ENCODE measurements around the gene GATA6.

Gene GATA6

GRCh38 chr18:22169011-22169888 lies at the start of gene GATA6:
GATA6 (plus strand) TSS chr18:22169589; CDS start chr18:22171145, 1,556 bp downstream.
- peak; percentile 26 to 65 (median 42) for DNase-seq

GRCh38 chr18:22124970-22125369 lies 44.4 kb upstream of the GATA6 start:
- no peak for DNase-seq

DNA sequence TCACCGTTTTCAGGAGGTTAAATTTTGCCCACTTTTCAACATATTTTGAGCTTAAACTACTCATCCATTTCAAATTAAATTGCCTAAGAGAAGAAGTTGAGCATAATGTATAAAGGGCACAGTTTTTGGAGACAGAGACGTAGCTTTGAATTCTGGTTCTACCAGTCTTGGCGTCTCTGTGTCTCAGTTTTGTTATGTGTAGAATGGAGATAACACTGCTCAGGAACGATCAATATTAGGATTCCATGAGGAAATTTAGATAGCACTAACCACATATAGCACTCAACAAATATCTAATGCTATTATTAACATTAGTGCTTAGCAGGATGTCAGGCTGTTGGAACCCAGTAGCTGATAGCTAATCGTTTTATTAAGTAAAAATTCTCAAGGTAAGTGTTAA lies 40.4 kb upstream of the GATA6 start:
- no peak for DNase-seq

DNA sequence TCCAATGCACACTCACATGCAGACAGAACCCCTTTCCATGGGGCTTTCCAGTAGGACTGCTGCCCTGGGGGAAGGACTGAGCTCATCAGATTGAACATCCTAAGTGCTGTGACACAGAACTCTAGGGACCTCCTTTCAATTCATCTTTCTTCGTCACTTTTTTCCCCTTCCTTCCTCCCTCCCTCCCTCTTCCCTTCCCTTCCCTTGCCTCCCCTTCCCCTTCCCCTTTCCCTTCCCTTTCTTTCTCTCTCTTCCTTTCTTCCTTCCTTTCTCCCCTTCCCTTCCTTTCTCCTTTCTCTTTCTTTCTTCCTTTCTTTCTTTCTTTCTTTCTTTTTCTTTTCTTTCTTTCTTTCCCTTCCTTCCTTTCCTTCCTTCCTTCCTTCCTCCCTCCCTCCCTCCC lies 39.6 kb upstream of the GATA6 start:
- DNase-seq = no peak

DNA sequence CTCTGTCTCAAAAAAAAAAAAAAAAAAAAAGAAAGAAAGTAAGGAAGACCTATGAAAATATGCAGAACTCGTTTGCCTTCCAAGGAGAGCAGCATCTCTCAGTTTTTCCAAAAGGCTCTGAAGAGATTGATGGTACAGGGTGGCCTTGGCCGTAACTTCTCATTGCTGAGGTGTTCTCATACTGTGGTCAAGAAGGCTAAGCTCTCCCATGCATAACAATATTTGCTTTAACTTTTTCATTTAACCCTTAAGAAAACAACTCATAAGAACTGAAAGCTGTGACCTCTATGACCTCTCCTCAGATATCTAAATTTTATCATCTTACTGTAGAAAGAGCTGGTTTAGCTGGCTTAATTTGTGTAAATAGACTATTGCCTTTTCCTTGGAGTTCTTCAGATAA lies 37.1 kb upstream of the GATA6 start:
- DNase-seq = no peak

GRCh38 chr18:22132763-22133162 lies 36.6 kb upstream of the GATA6 start:
- DNase-seq = no peak

DNA sequence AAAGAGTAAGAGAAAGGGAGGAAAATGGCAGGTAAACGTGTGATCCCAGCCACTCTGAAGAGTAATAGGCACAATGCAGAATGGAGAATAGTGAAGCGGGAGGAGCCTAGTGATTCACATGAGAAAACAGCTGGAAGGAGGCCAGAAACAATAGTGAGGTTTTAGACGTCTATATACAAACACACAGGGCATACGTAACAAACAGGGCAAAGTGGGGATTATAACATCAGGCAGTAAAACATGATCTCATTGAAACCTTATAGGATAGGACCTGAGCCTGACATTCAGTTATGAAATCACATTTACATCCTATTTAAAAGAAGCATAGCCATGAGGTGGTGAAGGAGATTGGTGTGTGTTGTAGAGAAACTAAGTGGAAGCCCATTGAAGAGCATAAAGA lies 33.0 kb upstream of the GATA6 start:
- DNase-seq = no peak

DNA sequence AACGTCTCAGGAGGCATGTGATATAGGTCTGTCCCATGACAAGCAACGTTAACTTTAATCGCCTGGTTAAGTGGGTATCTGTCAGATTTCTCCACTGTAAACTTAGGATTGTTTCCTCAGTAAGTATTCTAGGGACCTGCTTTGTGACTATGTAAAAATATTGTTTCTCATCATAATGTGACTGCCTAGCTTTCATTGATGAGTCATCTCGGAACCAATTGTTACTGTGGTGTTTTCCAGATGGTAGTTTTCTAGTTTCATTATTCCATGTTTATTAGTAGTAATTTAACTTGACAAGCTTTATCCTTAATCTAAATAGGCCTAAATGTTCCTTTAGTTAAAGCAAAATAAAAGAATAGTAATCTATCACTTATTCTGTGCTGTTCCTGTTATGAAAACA lies 28.2 kb upstream of the GATA6 start:
- no peak for DNase-seq

GRCh38 chr18:22143347-22144340 lies 25.7 kb upstream of the GATA6 start:
- no peak for DNase-seq

DNA sequence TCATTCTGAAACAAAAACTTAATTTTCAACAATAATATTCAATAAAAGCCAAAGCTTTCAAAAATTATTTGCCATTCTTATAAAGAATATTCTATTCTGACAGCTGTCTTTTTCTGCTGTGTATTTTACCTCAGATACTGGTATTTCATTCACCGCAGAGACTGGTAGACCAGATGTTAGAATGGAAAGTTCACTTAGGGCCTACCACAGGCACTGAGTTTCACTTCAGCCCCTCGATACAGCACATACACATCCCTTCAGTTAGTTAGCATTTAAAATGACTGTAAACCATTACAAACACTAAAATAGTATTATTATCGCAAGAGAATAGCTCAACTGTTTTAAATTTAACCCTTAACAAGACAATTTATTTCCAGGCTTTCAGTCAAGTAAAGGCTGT lies 24.2 kb upstream of the GATA6 start:
- no peak for DNase-seq

- DNase-seq = no peak
Measured at GRCh38 chr18:22149710-22150109, 19.7 kb upstream of the GATA6 start.

DNA sequence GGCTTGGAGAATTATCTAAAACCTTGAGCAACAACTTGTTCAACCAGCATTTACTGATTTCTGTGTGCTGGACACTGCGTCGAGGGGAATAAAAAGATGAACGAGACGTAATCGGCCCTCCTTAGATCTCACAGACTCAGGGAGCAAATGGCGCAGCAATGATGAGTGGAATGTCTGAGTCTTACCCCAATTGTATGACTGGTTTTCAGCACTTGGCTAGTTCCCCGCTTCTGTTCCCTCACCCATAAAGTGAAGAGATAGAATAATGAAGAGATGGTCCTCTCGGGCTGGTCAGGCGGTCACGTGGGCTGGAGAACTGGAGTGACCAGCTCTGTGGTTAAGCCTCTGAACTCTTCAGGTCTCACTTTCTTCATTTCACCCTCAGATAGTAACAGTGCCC lies 17.3 kb upstream of the GATA6 start:
- no peak for DNase-seq

DNA sequence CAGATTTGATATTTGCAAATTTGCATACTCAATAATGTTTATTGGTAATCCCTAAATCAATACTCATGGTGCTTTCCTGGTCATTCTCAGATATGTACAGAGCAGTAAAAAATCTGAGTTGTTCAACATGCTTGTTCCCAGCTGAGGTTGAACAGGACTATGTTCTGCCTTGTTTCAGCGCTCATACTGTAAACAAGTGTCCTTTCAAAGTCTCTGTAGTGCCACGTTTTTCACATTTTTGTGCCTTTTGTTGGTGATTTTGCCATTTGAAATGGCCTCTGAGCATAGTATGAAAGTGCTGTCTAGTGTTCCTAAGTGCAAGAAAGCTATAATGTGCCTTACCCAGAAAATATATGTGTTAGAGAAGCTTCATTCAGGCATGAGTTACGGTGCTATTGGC lies 16.0 kb upstream of the GATA6 start:
- DNase-seq = no peak

DNA sequence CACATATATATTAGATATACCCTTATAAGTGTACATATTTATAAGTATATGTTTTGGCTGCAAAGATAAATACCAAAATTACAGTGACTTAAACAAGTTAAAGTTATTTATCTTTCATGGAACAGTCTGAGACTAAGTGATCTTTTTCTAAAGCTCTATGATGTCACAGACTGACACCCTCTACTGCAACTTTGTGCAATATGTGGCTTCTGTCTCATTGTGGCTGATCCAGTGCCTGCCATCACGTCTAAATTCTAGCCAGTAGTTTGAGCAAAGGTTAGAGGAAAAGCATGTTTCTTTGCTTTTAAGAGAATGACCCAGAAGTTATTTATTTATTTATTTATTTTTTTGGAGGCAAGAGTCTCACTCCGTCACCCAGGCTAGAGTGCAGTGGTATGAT lies 13.8 kb upstream of the GATA6 start:
- no peak for DNase-seq

- DNase-seq = no peak
Measured at GRCh38 chr18:22159014-22159413, 10.4 kb upstream of the GATA6 start.

DNA sequence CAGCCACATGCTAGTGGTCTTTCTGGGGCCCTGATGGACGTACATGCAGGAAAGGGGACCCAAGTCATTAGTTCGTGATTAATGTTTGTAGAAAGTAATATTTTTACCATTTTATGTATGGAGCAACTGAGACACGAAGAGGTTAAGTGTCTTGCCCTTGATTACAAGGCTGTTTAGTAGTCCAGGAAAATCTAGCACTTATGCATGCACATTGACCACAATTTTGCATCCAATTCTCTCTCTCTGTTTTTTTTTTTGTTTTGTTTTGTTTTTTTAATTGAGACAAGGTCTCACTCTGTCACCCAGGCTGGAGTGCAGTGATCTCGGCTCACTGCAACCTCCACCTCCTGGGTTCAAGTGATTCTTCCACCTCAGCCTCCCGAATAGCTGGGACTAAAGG lies 8.3 kb upstream of the GATA6 start:
- DNase-seq = no peak

DNA sequence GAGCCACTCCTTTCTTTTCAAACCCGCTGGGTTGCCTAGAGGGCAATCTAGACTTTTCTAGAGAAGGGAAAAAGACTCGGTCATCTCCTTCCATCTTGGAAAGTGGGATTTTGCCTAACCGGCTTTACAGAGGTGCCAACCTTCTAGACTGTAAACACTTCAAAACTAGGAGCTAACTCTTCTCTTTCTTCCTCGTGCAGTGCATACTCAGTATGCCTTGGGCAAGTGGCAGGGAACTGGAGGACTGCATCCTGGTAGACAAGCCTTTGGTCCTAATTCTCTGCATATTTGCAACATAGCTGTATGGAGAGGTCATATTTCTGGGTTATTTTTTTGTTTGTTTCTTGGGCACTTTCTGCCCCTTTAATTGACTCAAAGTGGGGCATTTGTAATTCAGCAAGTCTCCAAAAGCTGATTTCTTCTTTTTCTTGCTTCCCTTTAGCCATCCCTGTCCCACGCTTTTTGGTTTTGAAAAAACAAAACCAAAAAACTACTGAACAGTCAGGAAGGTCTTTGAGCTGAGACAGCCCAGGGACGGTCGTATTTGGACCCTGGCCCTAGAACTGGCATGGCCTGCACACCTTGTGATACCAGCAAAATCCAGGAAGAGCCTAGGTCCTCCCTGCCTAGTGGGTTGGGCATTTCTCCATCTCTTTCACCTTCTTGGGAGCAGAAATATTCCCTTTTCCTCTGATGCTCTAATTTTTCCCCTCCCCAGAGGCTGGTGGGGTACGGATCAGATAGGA lies 5.8 kb upstream of the GATA6 start:
- no peak for DNase-seq

GRCh38 chr18:22164337-22165048 lies 4.9 kb upstream of the GATA6 start:
- no peak for DNase-seq

- DNase-seq = no peak
Measured at GRCh38 chr18:22165049-22165602, 4.3 kb upstream of the GATA6 start.

- no peak for DNase-seq
Measured at GRCh38 chr18:22165603-22166068, 3.8 kb upstream of the GATA6 start.

DNA sequence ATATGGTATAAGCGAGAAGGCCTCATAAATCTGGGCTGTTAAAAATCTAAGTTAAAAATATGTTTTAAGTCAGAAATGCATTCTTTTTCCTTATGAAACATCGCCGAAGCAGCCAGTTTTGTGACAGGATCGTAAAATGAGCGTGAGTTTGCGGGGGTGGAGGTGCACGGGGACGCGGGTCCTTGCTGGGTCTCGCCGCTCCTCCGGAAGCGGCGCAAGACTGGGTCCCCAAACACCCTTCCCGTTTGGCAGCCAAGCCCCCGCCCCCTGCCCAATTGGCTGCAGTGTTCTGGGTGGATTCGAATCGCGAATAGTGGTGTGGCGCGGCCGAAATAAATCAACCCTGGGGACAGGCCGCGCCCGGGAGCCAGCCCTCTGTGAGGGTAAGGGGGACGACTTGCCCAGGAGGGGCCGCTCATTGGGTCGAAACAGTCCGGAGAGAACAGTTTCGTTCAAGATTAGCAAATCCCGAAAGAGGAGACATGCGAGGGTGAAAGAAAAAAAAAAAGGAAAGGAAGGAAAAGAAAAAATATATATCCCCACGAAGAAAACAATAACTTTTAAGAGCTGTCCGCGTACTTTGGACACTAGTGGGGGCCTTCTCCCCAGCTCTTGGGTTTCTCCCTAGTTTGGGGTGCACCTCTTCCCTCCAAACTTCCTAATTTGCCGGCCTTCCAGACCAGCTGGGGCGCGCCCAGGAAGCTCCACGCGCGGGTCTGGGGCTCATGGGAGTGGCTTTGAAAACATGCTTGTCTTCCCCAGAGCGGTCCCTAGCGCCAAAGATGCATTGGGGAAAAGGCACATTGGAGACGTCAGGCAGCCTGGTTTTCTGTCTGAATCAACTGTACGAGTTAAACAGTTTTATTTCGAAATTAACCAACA lies 3.1 kb upstream of the GATA6 start:
- no peak for DNase-seq
